Measurements from ENCODE around the gene SH3BGRL. TPM values are rescaled to one million over a fixed set of nuclear protein-coding genes. Genes with fewer than 3 reads are reported as not detected.

The SH3BGRL gene
- total RNA-seq, 6 experiments from 2014 or later, result 12.4 to 35.3 (median 23.5) TPM

DNA sequence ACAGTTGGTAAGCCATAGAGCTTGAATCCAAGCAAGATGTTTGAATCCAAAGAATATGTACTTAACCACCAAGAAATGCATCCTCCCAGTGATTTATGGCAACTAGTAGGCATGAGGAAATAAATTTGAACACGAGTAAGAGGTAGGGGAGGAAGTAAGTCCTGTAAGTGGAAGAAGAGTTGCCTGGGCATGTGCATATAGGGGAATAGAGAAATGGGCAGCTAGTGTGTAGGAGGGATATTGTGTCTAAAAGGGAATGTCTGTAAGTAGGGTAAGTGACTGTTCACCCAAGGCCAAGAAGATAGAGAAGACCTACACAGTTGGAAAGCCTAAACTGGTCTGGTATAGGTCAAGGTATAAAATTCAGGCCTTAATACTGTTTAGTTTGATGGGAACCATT, 4.6 kb downstream of the SH3BGRL start:
- ATAC-seq (no peak), DNase-seq (no peak)
- no peaks in the 10 kb centered on the region for H3K36me3 ChIP-seq
- TF ChIP-seq, protein P1, sequence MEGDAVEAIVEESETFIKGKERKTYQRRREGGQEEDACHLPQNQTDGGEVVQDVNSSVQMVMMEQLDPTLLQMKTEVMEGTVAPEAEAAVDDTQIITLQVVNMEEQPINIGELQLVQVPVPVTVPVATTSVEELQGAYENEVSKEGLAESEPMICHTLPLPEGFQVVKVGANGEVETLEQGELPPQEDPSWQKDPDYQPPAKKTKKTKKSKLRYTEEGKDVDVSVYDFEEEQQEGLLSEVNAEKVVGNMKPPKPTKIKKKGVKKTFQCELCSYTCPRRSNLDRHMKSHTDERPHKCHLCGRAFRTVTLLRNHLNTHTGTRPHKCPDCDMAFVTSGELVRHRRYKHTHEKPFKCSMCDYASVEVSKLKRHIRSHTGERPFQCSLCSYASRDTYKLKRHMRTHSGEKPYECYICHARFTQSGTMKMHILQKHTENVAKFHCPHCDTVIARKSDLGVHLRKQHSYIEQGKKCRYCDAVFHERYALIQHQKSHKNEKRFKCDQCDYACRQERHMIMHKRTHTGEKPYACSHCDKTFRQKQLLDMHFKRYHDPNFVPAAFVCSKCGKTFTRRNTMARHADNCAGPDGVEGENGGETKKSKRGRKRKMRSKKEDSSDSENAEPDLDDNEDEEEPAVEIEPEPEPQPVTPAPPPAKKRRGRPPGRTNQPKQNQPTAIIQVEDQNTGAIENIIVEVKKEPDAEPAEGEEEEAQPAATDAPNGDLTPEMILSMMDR (IDR thresholded peaks at IDR 0.05), result no peak
- no peak for TF ChIP-seq POLR2A (IDR thresholded peaks at IDR 0.05)
- H3K27ac ChIP-seq, result no peak overlapping the region
- WGBS (ENCODE audit: insufficient coverage, low coverage, low lambda C conversion rate, missing lambda C conversion rate), result 41% methylated on average over 1 of the region's 1 CpG
- no peak overlapping the region for H3K4me3 ChIP-seq
- no peaks in the 10 kb centered on the region for H3K4me1 ChIP-seq
- H3K27me3 ChIP-seq, result no peaks in the 10 kb centered on the region
- no peaks in the 10 kb centered on the region for H3K9me3 ChIP-seq
- intact Hi-C loops (cut with DNase I), result no loop called here

DNA sequence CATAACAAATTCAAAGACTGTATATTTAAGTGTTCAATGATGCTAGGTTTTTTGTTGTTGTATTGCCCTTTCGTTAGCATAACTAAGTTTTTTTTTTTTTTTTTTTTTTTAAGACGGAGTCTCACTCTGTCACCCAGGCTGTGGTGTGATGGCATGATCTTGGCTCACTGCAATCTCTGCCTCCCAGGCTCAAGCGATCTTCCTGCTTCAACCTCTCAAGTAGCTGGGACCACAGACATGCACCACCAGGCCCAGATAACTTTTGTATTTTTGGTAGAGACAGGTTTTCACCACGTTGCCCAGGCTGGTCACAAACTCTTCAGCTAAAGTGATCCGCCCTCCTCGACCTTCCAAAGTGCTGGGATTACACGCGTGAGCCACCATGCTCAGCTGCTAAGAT, 7.0 kb downstream of the SH3BGRL start:
- H3K27ac ChIP-seq, result no peak overlapping the region
- ATAC-seq, result no peak
- DNase-seq, result no peak
- H3K4me3 ChIP-seq, result no peak overlapping the region
- H3K36me3 ChIP-seq, result no peaks in the 10 kb centered on the region
- no peak for TF ChIP-seq POLR2A (IDR thresholded peaks at IDR 0.05)
- TF ChIP-seq, protein P1 (IDR thresholded peaks at IDR 0.05), result no peak
- H3K27me3 ChIP-seq, result no peaks in the 10 kb centered on the region
- intact Hi-C loops (cut with DNase I), result no loop called here
- no peaks in the 10 kb centered on the region for H3K9me3 ChIP-seq
- H3K4me1 ChIP-seq, result no peaks in the 10 kb centered on the region
- WGBS (ENCODE audit: insufficient coverage, low coverage, low lambda C conversion rate, missing lambda C conversion rate), result 63% methylated on average over 8 of the region's 8 CpGs

DNA sequence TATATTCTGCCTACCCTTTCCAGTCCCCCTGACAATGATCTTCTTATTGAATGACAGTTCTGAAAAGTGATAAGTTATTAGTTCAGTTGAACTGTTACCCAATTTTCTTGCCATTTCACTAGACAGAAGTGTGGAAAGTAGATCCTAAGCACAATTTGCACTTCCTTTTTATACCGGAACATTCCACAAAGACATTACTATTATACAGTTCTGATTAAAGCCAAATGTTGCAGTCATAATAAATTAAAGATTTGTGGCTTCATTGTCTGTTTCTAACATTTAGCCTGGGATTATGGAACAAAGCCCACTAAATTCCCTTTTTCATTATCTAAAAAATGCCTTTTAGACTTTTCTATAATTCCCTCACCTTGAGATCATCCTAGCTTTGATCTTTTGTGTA, 13.8 kb downstream of the SH3BGRL start:
- Histone ChIP-seq H3K4me1 (no peaks in the 10 kb centered on the region), H3K4me3 (no peak overlapping the region), H3K27me3 (no peaks in the 10 kb centered on the region), H3K36me3 (no peaks in the 10 kb centered on the region), H3K27ac (no peak overlapping the region), H3K9me3 (no peaks in the 10 kb centered on the region)
- no peak for ATAC-seq
- no peak for TF ChIP-seq POLR2A (IDR thresholded peaks at IDR 0.05)
- TF ChIP-seq, protein P1 (IDR thresholded peaks at IDR 0.05), result no peak
- intact Hi-C loops (cut with DNase I), result no loop called here
- 92% methylated on average over 1 of the region's 1 CpG for WGBS (ENCODE audit: insufficient coverage, low coverage, low lambda C conversion rate, missing lambda C conversion rate)
- no peak for DNase-seq

DNA sequence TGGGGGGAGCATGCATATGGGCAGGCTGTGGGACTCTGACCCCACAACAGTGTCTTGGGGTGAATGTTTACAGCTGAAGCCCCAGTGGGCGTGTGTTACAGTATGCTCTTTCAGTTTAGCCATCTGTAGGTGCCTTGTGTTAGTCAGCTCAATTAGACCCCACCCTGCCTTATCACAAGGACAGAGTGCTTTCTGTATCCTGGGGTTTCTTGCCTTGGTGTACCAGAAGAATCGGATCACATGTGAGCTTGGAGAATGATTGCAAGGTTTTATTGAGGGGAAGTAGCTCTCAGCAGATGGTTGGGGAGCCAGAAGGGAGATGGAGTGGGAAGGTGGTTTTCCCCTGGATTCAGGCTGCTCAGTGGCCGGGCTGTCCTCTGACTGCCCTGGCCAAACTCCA, 27.3 kb downstream of the SH3BGRL start:
- ATAC-seq, result peak in 1 of 4 donors; percentile 30
- no peak for DNase-seq
- no peaks in the 10 kb centered on the region for H3K4me1 ChIP-seq
- H3K9me3 ChIP-seq, result no peaks in the 10 kb centered on the region
- no peaks in the 10 kb centered on the region for H3K27me3 ChIP-seq
- TF ChIP-seq, protein P1 (IDR thresholded peaks at IDR 0.05), result no peak
- no peak for TF ChIP-seq POLR2A (IDR thresholded peaks at IDR 0.05)
- WGBS (ENCODE audit: insufficient coverage, low coverage, low lambda C conversion rate, missing lambda C conversion rate), result 60% methylated on average over 1 of the region's 3 CpGs
- intact Hi-C loops (cut with DNase I), result no loop called here
- no peak overlapping the region for H3K4me3 ChIP-seq
- no peaks in the 10 kb centered on the region for H3K36me3 ChIP-seq
- H3K27ac ChIP-seq, result no peak overlapping the region

DNA sequence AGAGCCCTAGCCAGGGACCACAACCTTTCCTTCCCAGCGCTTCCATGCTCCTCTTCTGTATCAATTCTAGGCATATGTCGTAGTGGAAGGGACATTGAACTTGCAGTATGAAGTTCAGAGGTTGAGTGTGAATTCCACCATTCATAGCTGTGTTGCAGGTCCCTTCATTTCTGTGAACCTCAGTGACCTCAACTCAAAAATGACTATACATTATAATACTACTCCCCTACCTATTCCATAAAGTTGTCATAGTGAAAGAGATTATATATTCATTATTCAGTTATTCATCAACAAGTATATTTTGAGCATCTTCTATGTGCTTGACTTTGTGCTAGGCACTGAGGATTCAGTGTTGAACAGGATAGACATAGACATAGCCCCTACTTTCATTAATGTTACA, 28.0 kb downstream of the SH3BGRL start:
- TF ChIP-seq, protein P1 (IDR thresholded peaks at IDR 0.05), result no peak
- TF ChIP-seq POLR2A (IDR thresholded peaks at IDR 0.05), result no peak
- Histone ChIP-seq H3K36me3 (no peaks in the 10 kb centered on the region), H3K4me3 (no peak overlapping the region), H3K27ac (no peak overlapping the region), H3K4me1 (no peaks in the 10 kb centered on the region), H3K9me3 (no peaks in the 10 kb centered on the region), H3K27me3 (no peaks in the 10 kb centered on the region)
- DNase-seq (no peak), ATAC-seq (no peak)
- WGBS (ENCODE audit: insufficient coverage, low coverage, low lambda C conversion rate, missing lambda C conversion rate), result 29% methylated on average over 1 of the region's 2 CpGs
- intact Hi-C loops (cut with DNase I), result no loop called here

Measured in right lobe of liver (tissue), 6 donors.